CD8-positive, alpha-beta memory T cell (primary cell): Measurements from ENCODE around the gene ASTN2. TPM values are rescaled to one million over a fixed set of nuclear protein-coding genes. Genes with fewer than 3 reads are reported as not detected.

Source experiments
- CTCF ChIA-PET: fragments of 350-600 bp; sonication (Branson Sonifier 250); formaldehyde crosslinking; loops from one replicate; lab custom pipeline; 2021; ENCODE audit warnings: antibody characterized with exemption; lab: Charles Lee
- POLR2A ChIA-PET: fragments of 350-600 bp; sonication (Branson Sonifier 250); formaldehyde crosslinking; loops from one replicate; lab custom pipeline; 2021; ENCODE audit warnings: antibody characterized with exemption; lab: Charles Lee
- DNase-seq, 5 donors: peaks; one replicate each; pipeline versions ENCODE4 v3.0.0 to v3.0.0-alpha.2; 2020 to 2022; ENCODE audit warnings: mixed read lengths in 1 of 5
- H3K27ac ChIP-seq: one replicate; pipeline ENCODE4 v1.7.0; 2013; ENCODE audit warnings: low read depth, mild to moderate bottlenecking, low read length, moderate library complexity
- H3K27me3 ChIP-seq: 2 replicates; pipeline ENCODE4 v1.7.0; 2013; ENCODE audit warnings: low read length, mild to moderate bottlenecking; ENCODE audit not compliant: insufficient read depth, poor library complexity, severe bottlenecking
- H3K36me3 ChIP-seq: 2 replicates; pipeline ENCODE4 v1.7.0; 2013; ENCODE audit warnings: mild to moderate bottlenecking, low read length, moderate library complexity; ENCODE audit not compliant: insufficient read depth
- H3K4me1 ChIP-seq: 2 replicates; pipeline ENCODE4 v1.7.0; 2013; ENCODE audit warnings: mild to moderate bottlenecking, low read length, moderate library complexity; ENCODE audit not compliant: insufficient read depth
- H3K4me3 ChIP-seq: 2 replicates; pipeline ENCODE4 v1.7.0; 2013; ENCODE audit warnings: mild to moderate bottlenecking, low read length
- H3K9me3 ChIP-seq: 2 replicates; pipeline ENCODE4 v1.7.0; 2013; ENCODE audit warnings: mild to moderate bottlenecking, low read length
- H3K27ac Mint-ChIP-seq, 8 donors: one replicate each; pipeline ENCODE4 v1.8.0; 2020 to 2021; ENCODE audit warnings: mixed read lengths in 8 of 8, mild to moderate bottlenecking in 6 of 8, inconsistent platforms in 3 of 8, moderate library complexity in 3 of 8
- H3K27me3 Mint-ChIP-seq, 2 donors: one replicate each; pipeline ENCODE4 v1.8.0; 2020 to 2021; ENCODE audit warnings: mixed read lengths in 2 of 2, mild to moderate bottlenecking in 1 of 2, moderate library complexity in 1 of 2
- H3K36me3 Mint-ChIP-seq, 3 donors: one replicate each; pipeline ENCODE4 v1.8.0; 2020 to 2021; ENCODE audit warnings: mixed read lengths in 3 of 3, inconsistent platforms in 1 of 3, mild to moderate bottlenecking in 1 of 3
- H3K4me1 Mint-ChIP-seq, 3 donors: one replicate each; pipeline ENCODE4 v1.8.0; 2020 to 2021; ENCODE audit warnings: mixed read lengths in 3 of 3, inconsistent platforms in 1 of 3, mild to moderate bottlenecking in 1 of 3
- H3K4me3 Mint-ChIP-seq, 7 donors: one replicate each; pipeline ENCODE4 v1.8.0; 2020 to 2021; ENCODE audit warnings: mixed read lengths in 7 of 7, mild to moderate bottlenecking in 6 of 7, moderate library complexity in 4 of 7, inconsistent platforms in 2 of 7
- H3K9me3 Mint-ChIP-seq, 5 donors: one replicate each; pipeline ENCODE4 v1.8.0; 2020 to 2022; ENCODE audit warnings: mixed read lengths in 5 of 5, mild to moderate bottlenecking in 3 of 5, moderate library complexity in 2 of 5, inconsistent platforms in 1 of 5
- polyA plus RNA-seq: library from polyadenylated mRNA; unstranded; fragments of 300-500 nt; fragmentation: Illumina TruSeq; gene quantifications from one replicate; pipeline ENCODE4 v1.2.3, GENCODE V29; 2021
- total RNA-seq, 2 experiments: library from RNA; stranded (reverse); gene quantifications; one replicate each; pipeline ENCODE4 v1.2.3, GENCODE V29; 2021

The ASTN2 gene
- total and polyA plus RNA-seq, 3 experiments from 2014 or later, result 4.1 to 4.8 (median 4.2) TPM

DNA sequence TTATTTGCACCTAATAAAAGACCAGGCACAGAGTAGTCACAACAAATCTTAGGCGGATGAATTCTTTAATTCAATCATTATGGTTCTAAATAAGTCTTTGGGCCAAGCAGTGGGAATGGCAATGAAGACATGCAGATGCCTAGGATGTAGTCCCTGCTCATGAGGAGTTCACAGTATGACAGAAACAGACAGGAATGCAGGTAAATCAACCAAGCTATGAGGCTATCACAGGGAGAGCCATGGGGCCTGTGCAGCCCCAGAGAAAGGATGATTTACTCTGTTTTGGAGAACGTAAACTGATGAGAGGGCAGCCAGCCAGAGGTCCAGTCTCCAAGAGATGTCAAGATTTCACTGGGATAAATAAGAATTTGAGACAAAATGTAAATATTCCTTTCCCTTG, 598.4 kb downstream of the ASTN2 start:
- H3K9me3 ChIP-seq, result no peaks in the 10 kb centered on the region
- H3K27me3 ChIP-seq, result no peaks in the 10 kb centered on the region
- Mint-ChIP-seq H3K4me1 (no peaks in the 10 kb centered on the region), H3K27ac (no peak overlapping the region), H3K9me3 (peaks cover 0 to 2% (median 0%) of the 10 kb centered on the region in 5 donors), H3K36me3 (no peaks in the 10 kb centered on the region), H3K4me3 (no peak overlapping the region), H3K27me3 (peaks cover 0 to 3% of the 10 kb centered on the region in 2 donors)
- no peak overlapping the region for H3K27ac ChIP-seq
- no peaks in the 10 kb centered on the region for H3K36me3 ChIP-seq
- H3K4me3 ChIP-seq, result no peak overlapping the region
- ChIA-PET POLR2A (no interaction called here), CTCF (no interaction called here)
- DNase-seq, result no peak
- no peaks in the 10 kb centered on the region for H3K4me1 ChIP-seq

DNA sequence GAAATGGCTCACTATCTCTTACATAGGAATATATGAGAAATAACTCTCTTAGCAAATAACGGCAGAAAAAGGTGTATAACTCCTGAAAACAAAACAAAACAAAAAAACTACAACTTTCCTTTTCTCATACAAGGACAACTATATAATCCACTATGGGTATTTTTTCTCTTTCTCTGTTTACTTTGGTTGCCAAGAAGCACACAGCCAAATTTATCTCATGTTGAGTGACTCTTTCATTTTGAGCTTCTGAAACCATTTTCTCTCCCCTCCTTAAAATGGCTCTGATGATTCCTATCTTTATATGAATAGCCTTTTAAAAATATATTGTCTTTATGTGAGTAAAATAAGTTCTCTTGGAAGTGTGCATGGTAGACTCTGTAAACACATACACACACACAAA, 599.0 kb downstream of the ASTN2 start:
- DNase-seq, result no peak
- peaks cover 2 to 3% of the 10 kb centered on the region in 2 donors for H3K27me3 Mint-ChIP-seq
- CTCF ChIA-PET, result no interaction called here
- H3K4me1 Mint-ChIP-seq, result no peaks in the 10 kb centered on the region
- no peak overlapping the region for H3K4me3 Mint-ChIP-seq
- H3K27ac Mint-ChIP-seq, result no peak overlapping the region
- no peaks in the 10 kb centered on the region for H3K36me3 Mint-ChIP-seq
- no peaks in the 10 kb centered on the region for H3K4me1 ChIP-seq
- no peaks in the 10 kb centered on the region for H3K9me3 ChIP-seq
- H3K4me3 ChIP-seq, result no peak overlapping the region
- no peak overlapping the region for H3K27ac ChIP-seq
- H3K9me3 Mint-ChIP-seq, result peaks cover 0 to 2% (median 0%) of the 10 kb centered on the region in 5 donors
- H3K27me3 ChIP-seq, result no peaks in the 10 kb centered on the region
- POLR2A ChIA-PET, result no interaction called here
- no peaks in the 10 kb centered on the region for H3K36me3 ChIP-seq

DNA sequence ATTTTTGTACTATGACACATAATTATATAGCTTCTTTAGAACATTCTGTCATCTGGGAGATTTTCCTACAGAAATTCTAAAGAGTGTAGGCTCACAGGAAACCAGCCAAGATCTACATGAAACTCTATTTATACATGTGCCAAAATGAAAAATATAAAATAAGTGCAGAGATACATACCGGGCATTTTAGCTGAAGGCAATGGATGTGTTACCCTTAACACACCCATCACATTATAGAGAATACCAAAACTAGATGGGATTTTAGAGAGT, 601.9 kb downstream of the ASTN2 start:
- Histone ChIP-seq H3K4me1 (no peaks in the 10 kb centered on the region), H3K9me3 (no peaks in the 10 kb centered on the region), H3K27me3 (no peaks in the 10 kb centered on the region), H3K4me3 (no peak overlapping the region), H3K27ac (no peak overlapping the region), H3K36me3 (no peaks in the 10 kb centered on the region)
- ChIA-PET POLR2A (no interaction called here), CTCF (interaction anchor here (0.6 kb wide), 1 partner anchor 19 kb away, joined by 3 read pairs; no protein-coding TSS in a partner anchor)
- Mint-ChIP-seq H3K36me3 (no peaks in the 10 kb centered on the region), H3K27ac (no peak overlapping the region), H3K4me1 (no peaks in the 10 kb centered on the region), H3K9me3 (peaks cover 0 to 2% (median 0%) of the 10 kb centered on the region in 5 donors), H3K4me3 (no peak overlapping the region), H3K27me3 (peaks cover 3% of the 10 kb centered on the region in 2 donors)
- no peak for DNase-seq

DNA sequence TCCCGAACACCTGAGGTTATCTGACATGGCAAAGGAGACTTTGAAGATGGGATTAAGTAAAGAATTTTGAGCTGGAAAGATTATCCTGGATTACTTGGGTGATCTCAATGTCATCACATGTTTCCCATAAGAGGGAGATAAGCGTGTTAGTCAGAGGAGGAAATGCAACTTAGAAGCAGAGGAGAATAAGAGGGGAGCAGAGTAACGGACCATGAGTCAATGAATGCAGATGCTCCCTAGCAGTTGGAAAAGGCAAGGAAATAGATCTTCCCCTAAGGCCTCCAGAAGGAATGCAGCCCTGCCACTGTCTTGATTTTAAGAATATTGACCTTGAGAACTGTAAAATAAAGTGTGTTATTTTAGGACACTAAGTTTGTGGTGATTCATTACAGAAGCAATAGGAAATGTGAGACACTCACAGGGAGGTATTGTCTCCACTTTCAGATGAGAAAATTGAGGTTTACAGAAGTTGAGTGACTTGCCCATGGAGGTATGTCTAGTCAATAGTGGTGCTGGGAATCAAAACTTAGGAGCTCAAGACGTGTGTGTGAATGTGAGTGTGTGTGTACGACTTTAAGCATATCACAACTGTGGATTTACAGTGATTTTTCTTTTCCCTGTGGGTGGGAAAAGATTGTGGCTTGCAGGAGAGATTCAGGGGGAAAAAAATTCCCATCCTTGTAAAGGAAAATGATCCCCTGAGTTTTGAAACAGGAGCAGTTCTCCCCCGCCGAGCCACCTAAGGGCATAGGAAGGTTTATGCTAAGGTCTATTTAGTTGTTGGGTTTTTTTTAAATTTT, 602.4 kb downstream of the ASTN2 start:
- DNase-seq, result no peak
- H3K27ac ChIP-seq, result no peak overlapping the region
- peaks cover 0 to 2% (median 0%) of the 10 kb centered on the region in 5 donors for H3K9me3 Mint-ChIP-seq
- no peak overlapping the region for H3K4me3 Mint-ChIP-seq
- H3K9me3 ChIP-seq, result no peaks in the 10 kb centered on the region
- H3K4me1 ChIP-seq, result no peaks in the 10 kb centered on the region
- POLR2A ChIA-PET, result no interaction called here
- H3K27me3 Mint-ChIP-seq, result peaks cover 3% of the 10 kb centered on the region in 2 donors
- H3K36me3 Mint-ChIP-seq, result no peaks in the 10 kb centered on the region
- H3K36me3 ChIP-seq, result no peaks in the 10 kb centered on the region
- CTCF ChIA-PET, result interaction anchor here (0.6 kb wide), 1 partner anchor 18 kb away, joined by 3 read pairs; no protein-coding TSS in a partner anchor
- H3K27me3 ChIP-seq, result no peaks in the 10 kb centered on the region
- no peak overlapping the region for H3K27ac Mint-ChIP-seq
- H3K4me1 Mint-ChIP-seq, result no peaks in the 10 kb centered on the region
- no peak overlapping the region for H3K4me3 ChIP-seq

DNA sequence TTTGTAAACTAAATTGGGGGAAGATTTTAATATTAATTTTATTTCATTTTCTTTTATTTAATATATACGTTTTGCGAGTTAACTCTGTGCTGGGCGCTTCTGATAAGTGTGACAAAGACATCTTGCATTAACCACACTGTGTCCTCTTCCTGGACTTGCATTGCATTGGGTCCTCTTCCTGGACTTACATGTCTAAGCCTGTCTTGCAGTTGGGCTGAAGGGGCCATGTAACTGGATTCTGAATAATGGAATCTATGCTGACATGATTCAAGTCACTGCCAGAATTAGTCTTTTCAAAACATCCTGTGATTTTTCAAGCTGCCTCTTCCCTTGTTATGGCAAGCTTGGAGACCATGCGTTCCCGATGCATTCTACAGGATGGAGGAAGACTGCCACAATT, 605.2 kb downstream of the ASTN2 start:
- Histone ChIP-seq H3K27ac (no peak overlapping the region), H3K4me1 (no peaks in the 10 kb centered on the region), H3K36me3 (no peaks in the 10 kb centered on the region), H3K9me3 (no peaks in the 10 kb centered on the region), H3K27me3 (no peaks in the 10 kb centered on the region), H3K4me3 (no peak overlapping the region)
- H3K27ac Mint-ChIP-seq, result no peak overlapping the region
- H3K4me3 Mint-ChIP-seq, result no peak overlapping the region
- no peak for DNase-seq
- H3K4me1 Mint-ChIP-seq, result no peaks in the 10 kb centered on the region
- POLR2A ChIA-PET, result no interaction called here
- H3K36me3 Mint-ChIP-seq, result no peaks in the 10 kb centered on the region
- CTCF ChIA-PET, result no interaction called here
- peaks cover 0 to 3% of the 10 kb centered on the region in 2 donors for H3K27me3 Mint-ChIP-seq
- H3K9me3 Mint-ChIP-seq, result peaks cover 0 to 2% (median 0%) of the 10 kb centered on the region in 5 donors

DNA sequence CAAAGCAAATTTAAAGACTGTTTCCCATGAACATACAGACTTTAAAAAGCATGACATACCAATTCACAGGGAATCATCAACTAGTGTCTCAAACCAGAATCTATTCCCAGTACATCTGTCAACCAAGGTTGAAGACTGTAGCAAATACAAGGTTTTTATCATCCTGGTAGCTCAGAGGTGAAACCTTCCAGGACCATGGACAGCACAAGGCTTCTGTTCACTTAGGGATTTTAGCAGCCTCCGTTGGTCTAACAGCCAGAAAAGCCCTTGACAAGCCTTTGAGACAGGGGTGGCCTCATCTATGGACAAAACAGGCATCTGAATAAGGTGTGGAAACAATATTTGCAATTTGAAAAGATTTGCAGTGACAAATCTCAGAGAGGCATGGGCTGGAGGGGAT, 608.8 kb downstream of the ASTN2 start:
- no peak for DNase-seq
- Mint-ChIP-seq H3K36me3 (no peaks in the 10 kb centered on the region), H3K4me1 (no peaks in the 10 kb centered on the region), H3K27me3 (peaks cover 0 to 2% of the 10 kb centered on the region in 2 donors), H3K4me3 (no peak overlapping the region), H3K27ac (no peak overlapping the region), H3K9me3 (peaks cover 0 to 3% (median 0%) of the 10 kb centered on the region in 5 donors)
- no peaks in the 10 kb centered on the region for H3K4me1 ChIP-seq
- no peaks in the 10 kb centered on the region for H3K36me3 ChIP-seq
- H3K27ac ChIP-seq, result no peak overlapping the region
- no peaks in the 10 kb centered on the region for H3K27me3 ChIP-seq
- CTCF ChIA-PET, result no interaction called here
- POLR2A ChIA-PET, result no interaction called here
- H3K9me3 ChIP-seq, result no peaks in the 10 kb centered on the region
- no peak overlapping the region for H3K4me3 ChIP-seq

DNA sequence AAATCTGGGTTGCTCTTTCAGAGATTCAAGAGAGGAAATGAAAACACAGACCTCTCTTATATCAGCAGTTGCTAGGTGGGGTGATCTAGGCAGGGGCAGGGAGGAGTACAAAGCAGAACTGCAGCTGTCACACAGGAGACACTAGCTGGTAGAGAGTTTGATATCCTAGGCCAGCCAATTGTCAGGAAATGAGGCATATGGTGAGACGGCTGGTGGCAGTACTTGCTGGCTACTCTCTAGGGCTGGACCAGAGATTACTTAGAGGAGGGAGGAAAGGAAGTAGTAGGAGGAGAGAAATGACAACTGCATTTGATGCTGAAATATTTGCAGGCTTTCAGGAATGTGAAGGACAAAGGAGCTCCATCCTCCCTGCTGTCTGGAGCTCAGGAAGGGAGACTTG, 614.0 kb downstream of the ASTN2 start:
- H3K36me3 Mint-ChIP-seq, result no peaks in the 10 kb centered on the region

DNA sequence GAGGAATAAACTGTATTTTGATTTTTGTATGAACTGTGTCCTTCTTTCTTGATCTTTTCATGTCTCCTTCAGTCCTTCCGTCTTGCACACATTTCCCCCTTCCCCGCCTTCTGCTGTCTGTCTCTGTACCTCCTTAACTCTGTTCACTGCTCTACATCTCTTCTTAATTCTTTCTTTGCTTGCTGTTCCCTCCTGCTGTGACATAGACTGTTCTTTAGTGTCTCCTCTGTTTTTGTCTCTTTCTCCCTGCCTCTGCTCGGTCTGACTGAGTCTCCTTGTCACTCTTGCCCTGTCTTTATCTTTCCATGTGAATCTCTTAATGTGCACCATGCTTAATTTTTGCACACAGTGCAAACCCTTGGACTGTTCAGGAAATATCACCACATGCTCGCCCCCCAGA, 614.8 kb downstream of the ASTN2 start:
- Mint-ChIP-seq H3K9me3 (peaks cover 0 to 5% (median 0%) of the 10 kb centered on the region in 5 donors), H3K36me3 (no peaks in the 10 kb centered on the region), H3K4me3 (no peak overlapping the region), H3K27me3 (peaks cover 2 to 7% of the 10 kb centered on the region in 2 donors), H3K4me1 (no peaks in the 10 kb centered on the region), H3K27ac (no peak overlapping the region)
- Histone ChIP-seq H3K4me3 (no peak overlapping the region), H3K36me3 (no peaks in the 10 kb centered on the region), H3K27ac (no peak overlapping the region), H3K4me1 (no peaks in the 10 kb centered on the region), H3K27me3 (no peaks in the 10 kb centered on the region), H3K9me3 (no peaks in the 10 kb centered on the region)
- POLR2A ChIA-PET, result no interaction called here
- DNase-seq, result no peak
- CTCF ChIA-PET, result no interaction called here

More for the DNA sequence above, 614.0 kb downstream of the ASTN2 start:
- Histone ChIP-seq H3K27me3 (no peaks in the 10 kb centered on the region), H3K4me3 (no peak overlapping the region), H3K36me3 (no peaks in the 10 kb centered on the region), H3K27ac (no peak overlapping the region), H3K9me3 (no peaks in the 10 kb centered on the region), H3K4me1 (no peaks in the 10 kb centered on the region)
- ChIA-PET POLR2A (no interaction called here), CTCF (no interaction called here)
- H3K4me3 Mint-ChIP-seq, result no peak overlapping the region
- no peak overlapping the region for H3K27ac Mint-ChIP-seq
- H3K9me3 Mint-ChIP-seq, result peaks cover 0 to 5% (median 0%) of the 10 kb centered on the region in 5 donors
- H3K4me1 Mint-ChIP-seq, result no peaks in the 10 kb centered on the region
- H3K27me3 Mint-ChIP-seq, result peaks cover 1% of the 10 kb centered on the region in 2 donors
- DNase-seq, result no peak
